Keratinocyte (primary cell): ENCODE results near the gene AFMID.

Experiments used
- EZH2 ChIP-seq: IDR thresholded peaks from one replicate; pipeline ENCODE4 v1.6.1; 2012; ENCODE audit warnings: inconsistent platforms, mild to moderate bottlenecking, low read length, moderate library complexity
- TF ChIP-seq, protein P1 (sequence below), 3 experiments: IDR thresholded peaks in 1 of 3; conservative IDR thresholded peaks in 1 of 3; optimal IDR thresholded peaks in 1 of 3; 2 replicates in 2 of 3; 3 replicates in 1 of 3; pipeline versions ENCODE3 to v1.5.1; 2011; ENCODE audit warnings: low read length in 3 of 3, mild to moderate bottlenecking in 3 of 3, moderate library complexity in 2 of 3, control low read depth in 1 of 3, inconsistent platforms in 1 of 3; ENCODE audit not compliant: insufficient read depth in 2 of 3; ENCODE audit errors: extremely low read depth in 1 of 3

DNA sequence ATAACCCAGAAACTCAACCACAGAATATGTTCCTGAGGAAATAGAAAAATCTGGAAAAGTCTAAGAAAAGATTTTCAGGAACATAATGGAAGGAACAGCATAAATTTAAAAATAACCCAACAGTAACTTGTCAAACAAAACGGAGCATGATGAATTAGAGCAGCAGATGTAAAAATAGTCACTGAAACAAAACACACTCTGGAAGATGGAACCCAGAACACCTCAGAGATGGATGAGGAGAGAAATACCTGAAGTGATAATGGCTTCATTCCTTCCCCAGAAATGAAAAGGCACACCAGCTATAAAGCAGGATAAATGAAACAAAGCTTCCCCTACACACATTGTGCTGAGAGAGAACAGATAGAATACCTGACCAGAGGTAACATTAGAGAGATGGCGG lies 6.7 kb upstream of the AFMID start:
- TF ChIP-seq, protein P1, sequence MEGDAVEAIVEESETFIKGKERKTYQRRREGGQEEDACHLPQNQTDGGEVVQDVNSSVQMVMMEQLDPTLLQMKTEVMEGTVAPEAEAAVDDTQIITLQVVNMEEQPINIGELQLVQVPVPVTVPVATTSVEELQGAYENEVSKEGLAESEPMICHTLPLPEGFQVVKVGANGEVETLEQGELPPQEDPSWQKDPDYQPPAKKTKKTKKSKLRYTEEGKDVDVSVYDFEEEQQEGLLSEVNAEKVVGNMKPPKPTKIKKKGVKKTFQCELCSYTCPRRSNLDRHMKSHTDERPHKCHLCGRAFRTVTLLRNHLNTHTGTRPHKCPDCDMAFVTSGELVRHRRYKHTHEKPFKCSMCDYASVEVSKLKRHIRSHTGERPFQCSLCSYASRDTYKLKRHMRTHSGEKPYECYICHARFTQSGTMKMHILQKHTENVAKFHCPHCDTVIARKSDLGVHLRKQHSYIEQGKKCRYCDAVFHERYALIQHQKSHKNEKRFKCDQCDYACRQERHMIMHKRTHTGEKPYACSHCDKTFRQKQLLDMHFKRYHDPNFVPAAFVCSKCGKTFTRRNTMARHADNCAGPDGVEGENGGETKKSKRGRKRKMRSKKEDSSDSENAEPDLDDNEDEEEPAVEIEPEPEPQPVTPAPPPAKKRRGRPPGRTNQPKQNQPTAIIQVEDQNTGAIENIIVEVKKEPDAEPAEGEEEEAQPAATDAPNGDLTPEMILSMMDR (optimal IDR thresholded peaks at IDR 0.05 in 1 of 3, IDR thresholded peaks at IDR 0.05 in 1 of 3, conservative IDR thresholded peaks at IDR 0.05 in 1 of 3; ENCODE audit: extremely low read depth in 1 of 3, insufficient read depth in 2 of 3, low read length in 3 of 3) = no peak
- no peak for TF ChIP-seq EZH2
